Cardiac septum (tissue), 1 donor: ENCODE data around the gene SMC3. TPM values are rescaled to one million over a fixed set of nuclear protein-coding genes. Genes with fewer than 3 reads are reported as not detected.
"Not testable (repeated sequence)": the region's sequence is repeated elsewhere in the genome, so short reads cannot be mapped to it uniquely, and the experiment has no call there.

Source experiments
- DNase-seq: peaks from one replicate; pipeline ENCODE4 v3.0.0-alpha.2; 2020; ENCODE audit warnings: low spot score
- intact Hi-C: fragments of 100-400 bp; cut with DNase I; formaldehyde crosslinking; loops from one replicate; pipeline ENCODE4 v1.14.0; 2022
- total RNA-seq: library from RNA; stranded (reverse); fragmentation: NEBNext Ultra II Directional; extraction: Animal tissue kit (Norgen Biotek cat#: 25700); gene quantifications from one replicate; pipeline ENCODE4 v1.2.1, GENCODE V29; 2021
- donor health status: DM: no; HTN: no; CAD: no.

The SMC3 gene
- total RNA-seq, 1 donor from 2014 or later, result 21.3 TPM

DNA sequence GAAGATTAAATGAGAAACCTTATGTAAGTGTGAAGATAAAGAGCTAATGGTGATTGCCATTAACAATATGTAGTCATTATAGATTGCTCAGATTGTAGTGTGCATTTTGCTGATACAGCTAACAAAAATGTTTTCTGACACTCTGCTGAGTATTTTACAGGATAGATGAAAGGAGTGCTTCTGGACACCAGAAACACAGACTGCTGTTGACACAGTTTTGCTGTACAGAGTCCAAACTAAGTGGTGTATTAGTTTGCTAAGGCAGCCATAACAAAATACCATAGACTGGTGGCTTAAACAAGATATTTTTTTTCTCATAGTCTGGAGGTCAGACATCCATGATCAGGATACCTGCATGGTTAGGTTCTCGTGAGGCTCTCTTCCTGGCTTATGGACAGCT, 2.2 kb downstream of the SMC3 start:
- no peak for DNase-seq
- intact Hi-C loops, result loop anchor here (5.0 kb wide), 1 partner anchor 72 kb away; the partner anchor contains the start of gene DUSP5

DNA sequence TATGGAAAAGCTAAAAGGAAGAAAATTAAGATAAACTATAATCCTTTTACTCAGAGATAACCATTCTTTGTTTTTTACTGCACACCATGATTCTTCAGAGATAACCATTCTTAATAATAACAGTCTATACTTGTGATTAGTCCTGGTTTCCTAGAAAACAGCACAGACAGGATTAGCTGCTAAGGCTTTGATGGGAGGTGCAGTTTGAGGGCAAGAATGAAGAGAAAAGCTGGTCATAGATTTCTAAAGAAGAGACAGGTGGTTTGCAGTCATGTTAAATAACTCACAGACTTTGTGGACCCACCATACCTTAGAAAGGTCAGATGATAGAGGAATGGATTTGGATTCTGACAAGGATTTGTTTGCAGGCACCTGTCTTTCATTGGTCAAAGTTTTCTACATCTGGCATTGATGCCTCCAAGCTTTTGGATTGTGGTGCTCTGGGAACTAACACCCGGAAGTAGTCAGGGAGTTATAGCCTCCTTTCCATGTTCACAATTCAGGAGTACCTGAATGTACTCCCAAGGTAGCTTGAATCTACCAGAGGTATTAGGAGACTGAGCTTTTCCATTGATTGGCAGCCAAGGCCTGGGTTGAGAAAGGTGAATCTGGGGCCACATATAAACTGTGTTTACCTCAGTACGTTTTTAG, 3.7 kb downstream of the SMC3 start:
- intact Hi-C loops, result no loop called here
- DNase-seq, result no peak

DNA sequence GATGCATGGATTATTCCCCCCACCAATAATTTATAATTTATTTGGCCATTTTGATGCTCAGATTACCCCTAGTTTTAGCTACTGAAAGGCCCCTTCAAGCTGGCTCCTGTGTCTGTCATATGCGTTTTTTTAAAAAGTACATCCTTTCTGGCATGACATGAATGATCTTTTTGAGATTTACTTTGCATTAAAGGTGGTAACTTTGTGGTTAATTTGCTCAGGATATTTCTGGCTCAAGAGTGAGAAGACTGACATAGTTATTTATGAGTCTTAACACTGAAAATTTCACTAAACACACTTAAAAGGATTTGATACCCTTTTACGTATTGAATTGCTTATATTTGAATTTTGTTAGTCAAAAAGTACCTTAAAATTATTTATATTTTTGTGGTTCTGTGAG, 5.4 kb downstream of the SMC3 start:
- intact Hi-C loops, result no loop called here

DNA sequence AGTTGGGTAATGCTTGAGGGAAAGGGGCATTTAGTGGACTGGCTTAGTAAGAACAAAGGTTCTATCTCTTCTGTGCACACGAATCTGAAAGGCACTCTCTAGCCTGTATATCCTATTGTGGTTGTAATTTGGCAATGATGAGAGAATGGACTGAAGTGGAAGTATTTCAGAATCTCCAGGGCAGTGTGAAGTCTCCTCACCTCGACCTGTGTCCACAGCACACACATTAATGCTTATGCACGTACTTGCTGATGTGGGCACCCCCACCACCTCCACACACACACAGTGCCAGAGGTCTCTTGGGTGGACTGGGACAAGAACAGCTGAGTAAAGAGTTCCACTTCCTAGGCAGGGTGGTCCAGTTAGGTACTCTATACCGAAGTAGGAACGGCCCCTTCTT, 6.9 kb downstream of the SMC3 start:
- DNase-seq, result no peak
- intact Hi-C loops, result no loop called here

More for the DNA sequence above, 5.4 kb downstream of the SMC3 start:
- no peak for DNase-seq

DNA sequence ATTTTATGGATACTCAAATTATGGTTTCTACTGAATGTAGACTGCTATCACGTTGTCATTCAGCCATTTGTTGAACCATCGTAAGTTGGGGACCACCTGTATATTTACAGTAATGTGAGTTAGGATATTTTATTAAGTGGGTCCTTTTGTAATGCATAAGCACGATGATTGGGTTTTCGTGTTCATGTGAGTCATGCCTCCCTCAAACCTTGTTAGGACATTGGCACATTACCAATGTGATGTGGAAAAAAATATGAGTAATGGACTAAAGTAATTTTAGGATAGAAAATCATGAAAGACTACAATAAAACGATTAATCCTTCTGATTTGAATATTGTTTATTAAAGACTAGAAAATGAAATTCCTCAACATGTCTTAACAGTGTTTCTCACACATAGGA, 8.7 kb downstream of the SMC3 start:
- DNase-seq, result no peak
- intact Hi-C loops, result no loop called here

DNA sequence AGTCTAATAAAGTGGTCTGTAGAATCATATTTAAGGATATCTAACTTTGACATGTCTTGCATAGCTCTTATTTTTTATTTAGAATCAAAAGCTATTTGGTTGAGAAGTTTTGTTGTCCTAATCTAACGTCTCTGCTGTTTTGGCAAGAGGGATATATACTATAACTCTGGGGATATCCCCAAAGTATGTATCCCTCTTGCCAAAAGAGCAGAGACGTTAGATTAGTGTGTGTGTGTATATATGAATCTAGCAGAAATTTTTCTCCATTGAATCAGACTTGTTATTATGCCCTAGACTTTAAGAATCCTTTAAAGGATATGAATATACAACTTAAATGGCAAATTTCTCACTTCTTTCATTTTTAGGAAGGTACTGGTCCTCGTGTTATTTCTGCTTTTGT, 9.6 kb downstream of the SMC3 start:
- no peak for DNase-seq
- intact Hi-C loops, result no loop called here

DNA sequence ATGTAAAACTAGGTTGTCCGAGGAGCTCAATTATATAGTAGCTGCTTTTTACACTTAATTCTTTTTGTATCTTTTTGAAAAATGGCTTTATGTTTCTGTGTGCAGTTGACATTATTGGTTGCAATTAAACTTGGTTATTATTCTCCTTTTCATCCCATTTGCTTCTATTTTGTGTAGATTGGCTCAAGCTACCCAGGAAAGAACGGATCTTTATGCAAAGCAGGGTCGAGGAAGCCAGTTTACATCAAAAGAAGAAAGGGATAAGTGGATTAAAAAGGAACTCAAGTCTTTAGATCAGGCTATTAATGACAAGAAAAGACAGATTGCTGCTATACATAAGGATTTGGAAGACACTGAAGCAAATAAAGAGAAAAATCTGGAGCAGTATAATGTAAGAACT, 16.5 kb downstream of the SMC3 start:
- intact Hi-C loops, result no loop called here
- no peak for DNase-seq

DNA sequence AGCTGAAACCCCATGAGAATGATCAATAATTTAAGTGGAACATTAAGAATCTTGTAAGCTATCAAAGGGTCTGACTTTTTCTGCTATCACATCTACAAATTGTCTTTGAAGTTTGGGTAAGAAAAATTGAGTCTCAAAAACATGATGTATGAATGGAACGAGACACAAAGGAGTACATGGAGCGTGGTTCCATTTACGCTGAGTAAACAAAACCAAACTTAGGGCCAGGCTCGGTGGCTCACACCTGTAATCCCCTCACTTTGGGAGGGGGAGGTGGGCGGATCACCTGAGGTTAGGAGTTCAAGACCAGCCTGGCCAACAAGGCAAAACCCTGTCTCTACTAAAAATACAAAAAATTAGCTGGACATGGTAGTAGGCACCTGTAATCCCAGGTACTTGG, 24.3 kb downstream of the SMC3 start:
- intact Hi-C loops, result no loop called here
- no peak for DNase-seq

DNA sequence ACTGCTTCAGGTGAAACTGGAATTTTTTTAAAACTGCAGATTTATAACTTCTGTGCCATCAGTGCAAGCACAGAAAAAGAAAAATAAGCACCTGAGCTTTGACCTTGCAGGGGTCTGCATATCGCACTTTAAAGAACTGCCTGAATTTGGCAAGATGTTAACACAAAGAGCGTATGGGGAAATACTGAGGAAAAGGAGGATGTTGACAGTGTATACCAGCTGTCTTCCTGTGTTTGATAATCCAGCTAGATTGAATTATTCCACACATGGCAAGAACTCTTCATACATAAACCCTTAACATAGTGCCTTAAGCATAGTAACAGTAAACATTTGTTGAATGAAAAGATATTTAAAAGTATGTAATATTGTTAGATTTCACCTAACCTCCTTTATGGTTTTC, 30.0 kb downstream of the SMC3 start:
- intact Hi-C loops, result no loop called here
- DNase-seq, result no peak

DNA sequence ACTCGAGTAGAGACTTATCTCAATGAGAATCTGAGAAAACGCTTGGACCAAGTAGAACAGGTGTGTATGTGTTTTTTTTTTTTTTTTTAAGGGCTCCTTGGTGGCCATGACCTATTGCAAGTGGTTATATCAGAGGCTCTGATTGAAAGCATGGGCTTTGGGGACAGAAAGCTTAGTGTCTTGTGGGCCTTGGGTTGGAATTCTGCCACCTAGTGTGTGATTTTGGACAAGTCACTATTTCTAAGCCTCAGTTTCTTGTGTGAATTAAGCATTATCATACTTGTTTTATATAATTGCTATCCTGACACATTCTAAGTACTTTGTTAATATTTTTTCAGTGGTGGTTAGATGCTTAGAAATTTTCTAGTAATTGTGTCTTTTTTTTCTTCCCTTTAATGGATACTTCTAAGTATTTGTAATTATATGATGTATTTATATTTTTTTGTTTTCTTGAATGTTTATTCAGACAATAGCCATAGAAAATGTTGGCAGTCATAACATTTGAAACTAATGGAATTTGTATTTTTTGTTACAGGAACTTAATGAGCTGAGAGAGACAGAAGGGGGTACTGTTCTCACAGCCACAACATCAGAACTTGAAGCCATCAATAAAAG, 33.1 kb downstream of the SMC3 start:
- no peak for DNase-seq
- intact Hi-C loops, result no loop called here

DNA sequence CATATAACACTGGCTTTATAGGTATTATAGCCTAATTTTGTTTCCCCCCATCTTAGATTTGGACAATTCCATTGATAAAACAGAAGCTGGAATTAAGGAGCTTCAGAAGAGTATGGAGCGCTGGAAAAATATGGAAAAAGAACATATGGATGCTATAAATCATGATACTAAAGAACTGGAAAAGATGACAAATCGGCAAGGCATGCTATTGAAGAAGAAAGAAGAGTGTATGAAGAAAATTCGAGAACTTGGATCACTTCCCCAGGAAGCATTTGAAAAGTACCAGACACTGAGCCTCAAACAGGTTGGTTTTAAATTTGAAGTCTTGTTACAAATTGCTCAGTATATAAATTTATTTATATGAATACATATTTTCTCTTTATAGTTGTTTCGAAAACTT, 34.1 kb downstream of the SMC3 start:
- intact Hi-C loops, result no loop called here
- no peak for DNase-seq

DNA sequence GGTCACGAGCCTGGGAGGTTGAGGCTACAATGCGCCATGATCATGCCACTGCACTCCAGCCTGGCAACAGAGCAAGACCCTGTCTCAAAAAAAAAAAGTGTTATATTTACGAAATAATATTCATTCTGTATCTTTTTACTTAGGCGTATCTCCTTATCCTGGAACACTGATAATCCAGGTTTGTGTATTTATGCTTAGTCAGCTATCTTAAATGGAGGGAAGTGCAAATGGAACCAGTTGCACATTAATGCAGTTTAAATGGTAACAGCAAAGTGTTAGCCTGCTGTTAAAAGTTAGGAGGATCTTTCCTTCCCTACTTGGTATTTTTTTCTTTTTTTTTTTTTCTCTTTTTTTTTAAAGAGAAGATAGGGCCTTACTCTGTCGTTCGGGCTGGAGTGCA, 40.6 kb downstream of the SMC3 start:
- DNase-seq, result no peak
- intact Hi-C loops, result loop anchor here (5.0 kb wide), 1 partner anchor 296 kb away; no protein-coding TSS in a partner anchor

DNA sequence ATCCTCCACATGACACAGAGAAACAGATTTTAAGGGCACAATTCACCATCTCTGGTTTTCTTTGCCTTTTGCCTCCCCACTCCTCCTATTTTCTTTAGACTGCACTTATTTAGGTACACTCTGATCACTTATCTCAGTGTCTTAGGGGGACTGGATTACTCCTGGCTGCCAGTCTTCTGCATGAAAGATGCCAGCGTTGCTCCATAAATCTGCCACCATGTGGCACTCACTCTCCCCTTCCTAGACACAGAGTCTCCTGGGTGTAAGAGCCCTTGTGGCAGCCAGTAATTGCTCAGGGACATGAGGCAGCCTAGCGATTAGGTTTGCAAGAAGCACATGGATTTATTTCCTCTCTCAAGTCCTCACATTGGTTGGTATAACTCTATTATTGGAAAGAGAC, 42.1 kb downstream of the SMC3 start:
- intact Hi-C loops, result loop anchor here (5.0 to 10.0 kb wide), 3 partner anchors 73 to 297 kb away; no protein-coding TSS in a partner anchor
- no peak for DNase-seq

DNA sequence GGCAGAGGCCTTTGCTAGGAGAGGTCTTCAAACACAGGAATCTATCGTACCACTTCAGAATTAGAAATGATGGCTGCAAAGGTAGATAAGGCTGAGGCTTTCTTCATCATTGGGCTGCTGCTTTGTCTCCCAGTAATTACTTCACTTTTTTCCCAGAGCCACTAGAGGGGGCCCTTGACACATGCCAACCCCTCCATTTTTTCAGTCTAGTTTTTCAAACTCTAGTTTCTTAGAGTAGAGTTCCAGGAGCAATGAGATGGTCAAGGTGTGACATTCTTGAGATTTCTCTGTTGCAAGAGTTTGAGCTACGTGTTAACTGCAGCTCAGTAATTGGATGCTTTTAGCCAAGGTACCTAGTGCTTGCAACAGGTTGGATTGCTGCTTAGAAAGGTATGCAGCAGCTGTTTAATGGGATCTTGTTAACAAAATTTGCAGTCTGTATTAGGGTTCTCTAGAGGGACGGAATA, 42.8 kb downstream of the SMC3 start:
- intact Hi-C loops, result loop anchor here (5.0 to 10.0 kb wide), 2 partner anchors 72 to 284 kb away; no protein-coding TSS in a partner anchor
- DNase-seq, result no peak

DNA sequence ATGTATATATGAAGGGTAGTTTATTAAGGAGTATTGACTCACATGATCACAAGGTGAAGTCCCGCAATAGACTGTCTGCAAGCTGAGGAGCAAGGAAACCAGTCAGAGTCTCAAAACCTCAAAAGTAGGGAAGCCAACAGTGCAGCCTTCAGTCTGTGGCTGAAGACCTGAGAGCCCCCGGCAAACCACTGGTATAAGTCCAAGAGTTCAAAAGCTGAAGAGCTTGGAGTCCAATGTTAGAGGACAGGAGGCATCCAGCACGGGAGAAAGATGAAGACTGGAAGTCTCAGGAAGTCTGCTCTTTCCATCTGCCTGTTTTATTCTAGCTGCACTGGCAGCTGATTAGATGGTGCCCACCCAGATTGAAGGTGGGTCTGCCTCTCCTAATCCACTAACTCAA, 43.3 kb downstream of the SMC3 start:
- not testable (repeated sequence) for DNase-seq
- intact Hi-C loops, result loop anchor here (5.0 to 10.0 kb wide), 2 partner anchors 72 to 284 kb away; no protein-coding TSS in a partner anchor

DNA sequence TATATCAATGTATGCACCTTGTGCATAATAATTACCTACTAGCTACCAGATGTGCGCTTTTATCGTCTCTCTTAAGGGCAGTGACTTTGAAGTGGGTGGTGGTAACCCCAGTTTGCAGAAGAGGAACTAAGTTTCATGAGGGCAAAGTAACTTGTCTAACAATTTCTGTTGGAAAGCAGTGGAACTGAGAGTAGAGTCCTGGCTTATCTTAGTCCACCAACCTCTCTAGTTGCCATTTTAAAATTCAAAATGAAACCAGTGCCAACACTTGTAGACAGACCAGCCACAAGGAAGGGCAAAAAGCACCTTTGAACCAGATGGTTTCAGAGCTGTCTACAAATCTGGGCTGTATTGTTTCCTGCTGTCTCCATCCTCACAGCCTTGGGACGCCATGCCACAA, 44.6 kb downstream of the SMC3 start:
- no peak for DNase-seq
- intact Hi-C loops, result loop anchor here (5.0 to 10.0 kb wide), 2 partner anchors 70 to 283 kb away; no protein-coding TSS in a partner anchor

DNA sequence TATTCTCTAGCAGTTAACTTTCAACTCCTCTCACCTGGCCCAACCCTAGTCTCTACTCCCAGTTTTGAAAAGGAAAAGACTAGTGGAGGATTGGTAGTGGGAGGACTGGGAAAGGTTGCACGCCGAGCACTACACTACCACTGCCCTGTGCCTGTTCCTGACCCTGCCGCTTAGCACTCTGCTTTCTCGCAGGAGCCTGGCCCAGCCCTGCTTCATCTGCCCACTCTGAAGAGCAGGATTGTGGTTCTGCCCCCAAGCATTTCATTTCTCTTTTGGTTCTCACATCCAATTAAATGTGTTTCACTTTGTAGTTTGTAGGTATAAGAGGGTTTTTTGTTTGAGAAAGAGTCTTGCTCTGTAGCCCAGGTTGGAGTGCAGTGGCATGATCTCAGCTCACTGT, 45.1 kb downstream of the SMC3 start:
- intact Hi-C loops, result loop anchor here (5.0 to 10.0 kb wide), 2 partner anchors 70 to 282 kb away; no protein-coding TSS in a partner anchor
- DNase-seq, result no peak

DNA sequence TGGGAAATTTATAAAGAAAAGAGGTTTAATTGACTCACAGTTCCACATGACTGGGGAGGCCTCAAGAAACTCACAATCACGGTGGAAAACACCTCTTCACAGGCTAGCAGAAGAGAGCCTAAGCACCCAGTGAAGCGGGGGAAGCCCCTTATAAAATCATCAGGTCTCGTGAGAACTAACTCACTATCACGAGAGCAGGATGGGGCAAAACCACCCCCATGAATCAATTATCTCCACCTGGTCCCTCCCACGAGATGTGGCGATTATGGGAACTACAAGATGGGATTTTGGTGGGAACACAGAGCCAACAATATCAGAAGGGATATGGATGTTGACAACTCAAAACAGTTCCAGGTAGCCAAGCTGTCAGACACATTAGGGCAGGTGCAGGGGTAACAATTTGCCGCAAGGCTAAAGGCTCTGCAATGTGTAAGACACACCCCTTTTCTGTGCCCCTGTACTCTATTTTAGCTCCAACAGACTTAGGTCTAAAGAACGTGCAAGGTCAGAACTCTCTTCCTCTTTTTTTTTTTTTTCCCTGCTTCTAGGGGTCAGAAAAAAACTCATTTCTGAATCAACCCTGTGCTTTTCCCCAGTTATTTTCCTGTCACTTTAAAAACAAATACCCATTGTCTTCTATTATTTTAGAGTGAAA, 46.0 kb downstream of the SMC3 start:
- intact Hi-C loops, result loop anchor here (5.0 to 10.0 kb wide), 2 partner anchors 69 to 281 kb away; no protein-coding TSS in a partner anchor

DNA sequence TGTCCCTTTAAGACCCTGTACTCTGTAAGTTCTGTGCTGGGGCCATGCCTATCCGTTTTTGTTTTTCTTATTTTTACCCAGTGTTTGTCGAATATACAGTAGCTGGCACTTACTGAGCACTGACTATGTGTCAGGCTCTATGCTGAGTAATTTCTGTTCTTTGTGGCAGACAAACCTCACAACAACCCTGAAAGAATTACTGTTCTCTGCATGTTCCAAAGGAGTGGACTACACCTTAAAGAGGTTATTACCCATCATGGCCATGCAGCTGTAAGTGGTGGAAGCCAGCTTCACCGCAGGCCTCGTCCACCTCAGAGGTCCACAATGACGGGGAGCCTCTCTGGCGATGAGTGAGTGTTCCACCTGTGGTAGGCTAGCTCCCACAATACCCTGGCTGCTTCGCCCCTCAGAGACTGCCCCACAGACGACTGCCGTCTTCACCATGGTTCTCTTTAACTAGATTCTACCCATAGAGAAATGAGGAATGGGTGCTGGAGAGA, 46.6 kb downstream of the SMC3 start:
- intact Hi-C loops, result loop anchor here (5.0 to 10.0 kb wide), 2 partner anchors 68 to 281 kb away; no protein-coding TSS in a partner anchor
- DNase-seq, result no peak

More for the DNA sequence above, 46.0 kb downstream of the SMC3 start:
- DNase-seq, result no peak
